GM21367 (cell line): ENCODE measurements around the gene VAMP1.
"Not testable (repeated sequence)": the region's sequence is repeated elsewhere in the genome, so short reads cannot be mapped to it uniquely, and the experiment has no call there.

Experiments
- ATAC-seq: cut with Tn5 transposase; IDR thresholded peaks from one replicate; pipeline ENCODE4 v1.9.1; 2021; ENCODE audit not compliant: unreplicated experiment

The VAMP1 gene

DNA sequence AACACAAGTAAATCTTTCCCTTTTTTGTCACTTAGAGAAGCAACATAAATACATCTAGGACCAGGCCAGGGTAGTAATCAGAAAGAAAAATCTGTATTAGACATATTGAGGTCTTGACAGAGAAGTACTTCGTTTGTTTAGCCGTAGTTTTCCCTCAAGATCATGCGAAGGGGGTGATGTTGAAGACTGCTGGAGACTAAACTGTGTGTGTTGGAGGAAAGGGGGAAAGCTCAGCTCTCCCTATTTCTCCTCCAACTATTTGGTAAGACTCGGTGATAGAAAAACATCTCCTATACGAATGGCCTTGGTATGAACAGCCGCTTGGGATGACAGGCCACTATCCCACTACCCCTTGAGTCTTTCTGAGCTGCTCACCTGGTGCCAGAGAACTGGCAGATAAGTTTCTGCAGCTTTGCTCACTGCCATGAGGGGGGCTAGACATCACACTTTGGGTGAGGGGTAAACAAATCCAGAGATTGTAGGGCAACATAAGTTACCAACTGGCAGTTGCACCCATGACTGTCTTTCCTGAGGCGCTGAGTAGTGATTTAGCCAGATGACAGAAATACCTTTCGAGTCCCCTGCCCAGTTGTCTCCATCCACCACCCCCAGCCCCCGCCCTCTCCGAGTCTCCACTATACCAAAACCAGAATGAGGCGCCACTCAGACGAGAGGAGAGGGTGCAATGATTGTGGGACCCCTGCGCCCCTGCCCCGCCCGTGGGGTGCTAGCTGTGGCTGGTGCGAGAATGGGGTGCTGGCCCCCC, 685 bp downstream of the VAMP1 start:
- ATAC-seq = no peak

DNA sequence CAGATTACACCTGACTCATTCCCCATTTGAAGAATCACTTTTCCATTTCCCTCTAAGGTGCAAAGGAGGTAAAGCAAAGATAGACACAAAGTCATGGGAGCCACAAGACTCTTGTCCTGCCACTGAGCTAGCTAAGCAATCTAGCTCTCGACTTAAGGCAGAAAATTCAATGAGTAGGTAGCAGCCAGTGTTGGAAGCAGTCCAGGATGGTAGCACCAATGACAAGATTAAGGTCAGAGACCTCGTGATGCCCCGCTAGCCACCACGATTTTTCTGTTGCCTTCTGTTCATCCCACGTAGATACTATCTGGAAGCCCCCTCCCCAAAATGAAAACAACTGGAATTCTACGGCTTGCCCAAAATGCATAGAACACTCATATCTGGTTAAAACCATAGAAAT, 1.4 kb downstream of the VAMP1 start:
- ATAC-seq = no peak

DNA sequence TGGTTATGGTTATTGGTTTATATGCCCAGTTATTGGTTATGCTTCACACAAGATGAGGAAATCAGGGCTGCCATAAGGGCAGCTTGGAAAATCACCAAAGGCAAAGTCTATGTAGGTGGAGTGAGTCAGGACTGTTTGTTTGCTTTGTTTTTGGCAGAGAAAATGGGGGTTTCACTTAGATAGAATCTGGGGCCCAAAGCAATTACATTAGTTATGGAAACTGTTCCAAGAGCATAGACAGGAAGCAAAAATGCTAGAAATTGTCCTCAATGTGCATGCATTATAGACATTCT, 2.2 kb downstream of the VAMP1 start:
- ATAC-seq = no peak

DNA sequence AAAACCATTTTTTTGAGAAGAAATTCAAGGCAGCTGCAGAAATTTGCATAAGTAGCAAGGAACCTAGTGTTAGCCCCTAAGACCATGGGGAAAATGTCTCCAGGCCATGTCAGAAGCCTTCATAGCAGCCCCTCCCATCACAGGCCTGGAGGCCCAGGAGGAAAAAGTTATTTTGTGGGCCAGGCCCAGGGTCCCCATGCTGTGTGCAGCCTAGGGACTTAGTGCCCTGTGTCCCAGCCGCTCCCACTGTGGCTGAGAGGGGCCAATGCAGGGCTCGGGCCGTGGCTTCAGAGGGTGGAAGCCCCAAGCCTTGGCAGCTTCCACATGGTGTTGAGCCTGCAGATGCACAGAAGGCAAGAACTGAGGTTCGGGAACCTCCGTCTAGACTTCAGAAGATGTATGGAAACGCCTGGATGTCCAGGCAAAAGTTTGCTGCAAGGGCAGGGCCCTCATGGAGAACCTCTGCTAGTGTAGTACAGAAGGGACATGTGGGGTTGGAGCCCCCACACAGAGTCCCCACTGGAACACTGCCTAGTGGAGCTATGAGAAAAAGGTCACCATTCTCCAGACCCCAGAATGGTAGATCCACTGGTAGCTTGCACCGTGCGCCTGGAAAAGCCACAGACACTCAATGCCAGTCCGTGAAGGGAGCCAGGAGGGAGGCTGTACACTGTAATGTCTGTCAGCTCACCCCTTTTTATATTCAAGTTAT, 2.8 kb downstream of the VAMP1 start:
- ATAC-seq = not testable (repeated sequence)

DNA sequence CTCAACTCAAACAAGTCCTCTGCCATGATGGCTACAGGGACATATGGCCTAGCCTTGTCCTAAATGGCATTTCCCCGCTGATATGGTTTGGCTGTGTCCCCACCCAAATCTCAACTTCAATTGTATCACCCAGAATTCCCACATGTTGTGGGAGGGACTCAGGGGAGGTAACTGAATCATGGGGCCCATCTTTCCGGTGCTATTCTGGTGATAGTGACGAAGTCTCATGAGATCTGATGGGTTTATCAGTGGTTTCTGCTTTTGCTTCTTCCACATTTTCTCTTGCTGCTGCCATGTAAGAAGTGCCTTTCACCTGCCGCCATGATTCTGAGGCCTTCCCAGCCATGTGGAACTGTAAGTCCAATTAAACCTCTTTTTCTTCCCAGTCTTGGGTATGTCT, 3.7 kb downstream of the VAMP1 start:
- not testable (repeated sequence) for ATAC-seq

DNA sequence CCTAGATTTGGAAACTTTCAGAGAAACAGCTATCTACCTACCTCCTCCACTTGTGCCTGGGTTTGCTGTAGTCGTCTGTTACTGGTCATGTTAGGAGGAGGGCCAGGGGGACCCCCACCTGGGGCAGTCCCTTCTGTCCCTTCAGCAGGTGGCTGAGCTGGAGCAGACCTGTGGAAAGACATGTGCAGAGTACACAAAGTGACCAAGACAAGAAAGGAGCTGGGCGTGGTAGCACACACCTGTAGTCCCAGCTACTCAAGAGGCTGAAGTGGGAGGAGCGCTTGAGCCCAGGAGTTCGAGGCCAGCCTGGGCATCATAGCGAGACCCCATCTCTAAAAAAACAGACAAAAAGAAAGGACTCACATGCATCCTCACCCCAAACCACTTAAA, 4.3 kb downstream of the VAMP1 start:
- ATAC-seq = no peak

DNA sequence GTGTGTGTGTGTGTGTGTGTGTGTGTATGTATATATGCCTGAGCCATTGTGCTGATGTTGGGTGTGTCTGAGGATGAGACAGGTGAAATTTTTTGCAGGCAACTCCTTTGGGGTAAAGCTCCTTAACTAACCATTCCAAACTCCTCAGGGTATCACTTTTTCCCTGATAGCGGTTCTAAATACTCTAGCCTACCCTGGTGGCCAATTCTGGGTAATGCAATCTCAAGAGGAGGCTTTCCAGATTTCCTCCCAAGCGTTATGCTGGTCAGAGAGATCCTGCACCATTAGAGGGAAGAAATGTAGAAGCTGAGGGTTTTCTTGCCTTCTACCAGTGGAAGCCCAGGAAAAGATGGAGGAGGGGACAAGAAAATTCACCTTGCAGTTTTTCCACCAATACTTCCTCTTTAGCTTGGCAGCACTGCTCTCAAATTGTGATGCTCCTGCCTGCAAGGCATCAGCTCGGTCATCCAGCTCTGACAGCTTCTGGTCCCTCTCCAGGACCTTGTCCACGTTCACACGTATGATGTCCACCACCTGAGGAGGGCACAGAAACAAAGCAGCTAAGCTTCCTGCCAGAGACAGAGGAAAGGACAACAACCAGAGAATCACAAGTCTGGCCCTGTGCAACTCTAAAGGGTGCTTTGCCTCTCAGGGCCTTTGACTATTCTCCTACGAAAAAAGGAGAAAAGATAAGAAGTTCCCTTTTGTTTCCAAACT, 4.9 kb downstream of the VAMP1 start:
- no peak for ATAC-seq

DNA sequence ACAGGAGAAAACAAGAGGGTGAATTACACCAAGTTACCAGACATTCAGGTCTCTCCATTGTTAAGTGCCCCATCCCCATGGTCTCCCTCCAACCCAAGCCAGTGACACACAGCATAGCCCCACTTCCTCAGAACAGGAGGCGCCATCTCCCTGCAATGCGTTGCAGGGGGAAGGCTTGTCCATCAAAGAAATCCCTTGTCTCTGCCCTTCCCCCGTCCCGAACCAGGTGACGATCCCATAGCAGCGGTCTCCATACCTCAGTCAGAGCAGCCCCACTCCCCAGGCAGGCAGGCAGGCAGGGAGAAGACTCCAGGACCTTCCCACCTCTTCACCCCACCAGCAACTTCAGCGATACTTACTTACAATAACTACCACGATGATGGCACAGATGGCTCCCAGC, 5.9 kb downstream of the VAMP1 start:
- no peak for ATAC-seq

DNA sequence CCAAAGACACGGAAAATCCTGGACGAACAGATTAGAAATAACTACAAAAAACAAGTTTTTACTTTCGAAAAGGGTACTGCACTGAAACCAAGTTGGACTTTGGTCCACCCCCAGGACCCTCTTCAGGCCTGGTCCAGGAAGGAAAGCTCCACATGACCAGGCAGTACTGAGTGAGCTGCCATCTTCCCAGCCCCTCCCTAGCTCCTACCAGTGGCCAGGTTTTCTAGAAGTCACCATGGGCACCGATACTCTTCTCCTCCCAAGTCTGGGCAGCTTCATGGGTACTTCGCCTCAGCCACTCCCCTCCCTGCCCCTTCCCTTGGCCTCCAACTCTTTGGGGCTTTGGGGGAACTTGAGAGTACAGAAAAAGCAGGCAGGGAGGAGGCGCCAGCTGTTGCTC, 6.6 kb downstream of the VAMP1 start:
- ATAC-seq = no peak

DNA sequence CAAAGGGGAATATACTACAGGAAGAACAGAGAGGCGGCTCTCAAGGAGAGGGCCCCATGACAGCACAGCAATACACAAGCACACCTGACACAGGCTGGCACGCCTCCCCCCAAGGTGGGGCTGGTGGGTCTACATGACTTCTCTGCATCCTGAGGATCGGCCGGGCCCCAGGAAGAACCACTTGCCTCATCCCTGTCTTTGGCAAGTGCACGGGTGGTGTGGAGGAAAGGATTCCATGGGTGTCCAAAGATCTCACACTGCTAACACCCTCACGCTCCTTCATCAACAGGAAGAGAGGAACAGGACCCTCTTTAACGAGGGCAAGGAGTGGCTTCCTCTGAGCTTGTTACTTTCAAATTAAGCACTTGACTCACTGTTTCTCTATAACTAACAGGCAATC, 7.3 kb downstream of the VAMP1 start:
- ATAC-seq = no peak

DNA sequence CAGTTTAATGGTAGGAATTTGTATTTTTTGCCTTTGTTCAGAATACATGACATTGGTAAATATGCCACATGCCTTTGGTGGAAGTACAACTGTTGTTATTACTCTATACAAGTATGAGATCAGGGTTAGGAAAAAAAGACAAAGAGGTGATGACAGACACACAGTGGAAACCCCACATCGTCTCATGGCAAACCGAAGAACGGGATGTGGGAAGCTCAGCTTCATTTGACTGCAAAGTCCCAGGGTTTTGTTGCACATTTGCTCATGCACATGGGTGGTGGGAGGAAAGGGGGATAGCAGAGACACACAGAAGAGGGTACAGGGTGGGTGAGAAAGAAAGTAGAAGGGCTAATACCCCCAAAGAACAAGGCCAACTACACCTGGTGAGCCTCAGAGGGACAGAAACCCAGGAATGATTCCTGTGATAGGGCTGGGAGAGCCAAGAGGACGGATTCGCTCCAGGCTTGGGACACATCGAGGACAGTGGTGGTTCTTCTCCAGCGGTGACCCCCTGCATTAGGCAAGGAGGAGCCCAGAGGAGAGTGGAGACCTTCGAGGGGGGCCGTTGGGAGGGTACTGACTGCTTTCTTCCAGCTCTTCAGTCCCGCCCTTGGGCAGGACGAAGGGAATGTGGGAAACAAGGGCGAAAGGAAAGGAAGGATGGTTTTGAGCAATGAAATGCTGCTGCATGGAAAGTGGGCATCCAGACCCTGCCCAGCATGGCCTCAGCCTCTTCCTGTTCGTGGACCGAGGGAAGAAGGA, 8.1 kb downstream of the VAMP1 start:
- ATAC-seq = no peak

DNA sequence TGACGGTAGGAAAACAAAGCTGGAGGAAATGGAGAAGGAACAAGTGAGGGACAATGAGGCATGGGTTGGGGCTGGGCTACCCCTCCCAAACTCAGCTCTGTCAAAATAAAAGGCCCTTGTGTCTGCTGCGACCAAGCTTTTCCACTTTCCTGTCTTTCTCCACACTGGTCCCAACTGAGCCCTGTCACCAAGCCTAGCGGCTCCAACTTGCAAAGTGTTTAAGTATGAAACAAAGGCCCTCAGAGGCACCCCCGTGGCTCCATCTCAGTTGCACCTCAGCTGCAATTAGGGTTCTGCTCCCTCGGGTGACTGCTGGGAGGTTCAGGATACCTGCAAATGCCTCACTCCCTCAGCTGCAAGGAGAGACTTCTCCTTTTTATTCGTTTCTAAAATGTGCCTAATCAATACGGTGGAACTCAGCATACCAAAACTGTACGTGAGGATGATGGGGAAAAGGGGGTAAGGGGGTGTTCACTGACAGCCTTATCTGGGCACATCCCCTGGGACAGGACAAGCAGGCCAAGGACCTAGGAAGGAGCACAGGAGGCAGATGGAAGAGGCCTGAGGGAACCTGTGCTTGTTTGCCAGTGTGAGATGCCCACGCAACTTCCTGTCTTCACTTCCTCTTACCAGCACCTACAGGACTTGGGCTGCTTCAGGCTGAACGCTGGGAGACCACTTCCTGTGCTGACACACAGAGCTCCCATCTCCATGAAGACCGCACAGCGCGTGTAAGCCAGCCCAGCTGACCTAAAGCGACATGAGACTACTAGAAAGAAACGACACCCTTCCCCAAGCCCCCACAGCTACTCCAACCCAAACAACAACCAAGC, 8.9 kb downstream of the VAMP1 start:
- ATAC-seq = peak; percentile 47

DNA sequence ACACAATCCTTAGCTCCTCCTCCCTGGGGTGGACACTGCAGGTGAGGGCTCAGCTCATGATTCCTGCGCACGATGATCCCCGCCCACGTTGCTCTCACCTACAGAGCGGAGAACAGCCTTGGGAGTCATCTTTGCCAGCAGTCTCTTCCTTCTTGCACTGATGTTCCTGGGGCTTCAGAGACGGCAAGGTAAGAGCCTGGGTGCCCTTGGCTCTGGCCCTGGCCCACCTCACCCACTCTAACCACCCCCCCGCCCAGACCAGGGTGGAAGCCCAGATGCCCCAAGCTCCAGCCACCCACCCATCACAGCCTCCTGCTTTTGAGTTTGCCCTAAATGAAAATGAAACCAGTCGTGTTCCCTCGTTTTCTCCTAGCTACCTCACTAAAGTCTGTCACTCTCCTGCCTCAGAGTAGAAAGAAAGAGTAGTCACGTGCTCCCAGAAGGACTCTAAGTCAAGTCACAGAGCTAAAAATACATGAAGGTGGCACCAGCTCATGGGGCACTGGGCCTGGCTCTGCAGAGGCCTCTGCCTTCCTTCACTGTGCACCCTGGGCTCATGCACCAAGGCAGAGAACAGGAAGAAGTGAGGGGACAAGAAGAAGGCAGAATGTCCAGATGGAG, 9.6 kb downstream of the VAMP1 start:
- no peak for ATAC-seq

DNA sequence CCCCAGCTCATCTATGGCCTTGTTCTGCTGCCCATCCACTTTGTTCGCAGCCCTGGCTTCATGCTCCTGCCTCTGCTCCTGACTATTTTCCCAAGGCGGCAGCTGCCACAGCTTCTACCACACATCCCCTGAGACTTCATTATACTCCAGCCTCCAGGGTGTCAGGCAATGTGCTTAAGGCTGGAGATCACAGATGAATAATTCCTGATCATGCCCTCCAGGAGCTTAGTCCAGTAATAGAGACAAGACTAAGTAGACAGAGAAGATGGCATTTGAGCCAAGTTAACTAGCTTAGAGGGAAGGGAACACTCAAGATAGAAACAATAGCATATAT, 11.5 kb downstream of the VAMP1 start:
- ATAC-seq = no peak

DNA sequence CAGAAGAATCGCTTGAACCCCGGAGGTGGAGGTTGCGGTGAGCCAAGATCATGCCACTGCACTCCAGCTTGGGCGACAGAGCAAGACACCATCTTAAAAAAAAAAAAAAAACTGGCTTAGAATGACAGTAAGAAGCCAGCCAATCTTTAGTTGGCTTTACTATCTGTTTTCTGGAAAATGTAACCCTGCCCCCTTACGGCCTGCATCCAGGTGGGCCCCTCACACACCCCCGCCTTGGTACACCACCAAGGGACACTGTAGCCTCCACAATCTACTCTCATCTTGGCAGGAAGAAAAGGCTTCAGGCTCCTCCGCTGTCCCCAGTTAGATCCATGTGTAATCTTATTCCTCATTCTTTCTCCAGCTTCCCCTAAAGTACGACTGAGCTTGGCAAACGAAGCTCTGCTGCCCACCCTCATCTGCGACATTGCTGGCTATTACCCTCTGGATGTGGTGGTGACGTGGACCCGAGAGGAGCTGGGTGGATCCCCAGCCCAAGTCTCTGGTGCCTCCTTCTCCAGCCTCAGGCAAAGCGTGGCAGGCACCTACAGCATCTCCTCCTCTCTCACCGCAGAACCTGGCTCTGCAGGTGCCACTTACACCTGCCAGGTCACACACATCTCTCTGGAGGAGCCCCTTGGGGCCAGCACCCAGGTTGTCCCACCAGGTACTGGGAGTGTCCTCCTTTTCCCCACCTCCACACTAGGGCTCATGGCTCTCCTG, 12.0 kb downstream of the VAMP1 start:
- ATAC-seq = no peak

DNA sequence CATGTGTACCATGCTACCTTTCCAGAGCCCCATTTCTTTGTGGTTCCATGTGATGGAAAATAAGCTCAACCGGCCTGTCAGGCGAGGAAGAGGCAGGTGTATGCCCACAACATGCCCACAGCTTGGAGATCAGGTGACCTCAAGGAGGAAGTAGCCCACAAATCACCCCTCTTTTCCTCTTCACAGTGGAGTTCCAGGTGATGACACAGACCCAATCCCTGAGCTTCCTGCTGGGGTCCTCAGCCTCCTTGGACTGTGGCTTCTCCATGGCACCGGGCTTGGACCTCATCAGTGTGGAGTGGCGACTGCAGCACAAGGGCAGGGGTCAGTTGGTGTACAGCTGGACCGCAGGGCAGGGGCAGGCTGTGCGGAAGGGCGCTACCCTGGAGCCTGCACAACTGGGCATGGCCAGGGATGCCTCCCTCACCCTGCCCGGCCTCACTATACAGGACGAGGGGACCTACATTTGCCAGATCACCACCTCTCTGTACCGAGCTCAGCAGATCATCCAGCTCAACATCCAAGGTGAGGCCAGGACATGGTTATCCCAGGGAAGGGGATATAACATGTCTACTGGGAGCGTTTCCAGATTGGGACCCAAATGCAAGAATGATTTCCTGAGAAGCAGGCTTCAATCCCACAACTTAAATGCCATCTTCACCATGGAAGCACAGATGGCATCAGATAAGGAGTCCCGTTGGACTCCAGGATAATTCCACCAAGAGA, 13.1 kb downstream of the VAMP1 start:
- no peak for ATAC-seq

DNA sequence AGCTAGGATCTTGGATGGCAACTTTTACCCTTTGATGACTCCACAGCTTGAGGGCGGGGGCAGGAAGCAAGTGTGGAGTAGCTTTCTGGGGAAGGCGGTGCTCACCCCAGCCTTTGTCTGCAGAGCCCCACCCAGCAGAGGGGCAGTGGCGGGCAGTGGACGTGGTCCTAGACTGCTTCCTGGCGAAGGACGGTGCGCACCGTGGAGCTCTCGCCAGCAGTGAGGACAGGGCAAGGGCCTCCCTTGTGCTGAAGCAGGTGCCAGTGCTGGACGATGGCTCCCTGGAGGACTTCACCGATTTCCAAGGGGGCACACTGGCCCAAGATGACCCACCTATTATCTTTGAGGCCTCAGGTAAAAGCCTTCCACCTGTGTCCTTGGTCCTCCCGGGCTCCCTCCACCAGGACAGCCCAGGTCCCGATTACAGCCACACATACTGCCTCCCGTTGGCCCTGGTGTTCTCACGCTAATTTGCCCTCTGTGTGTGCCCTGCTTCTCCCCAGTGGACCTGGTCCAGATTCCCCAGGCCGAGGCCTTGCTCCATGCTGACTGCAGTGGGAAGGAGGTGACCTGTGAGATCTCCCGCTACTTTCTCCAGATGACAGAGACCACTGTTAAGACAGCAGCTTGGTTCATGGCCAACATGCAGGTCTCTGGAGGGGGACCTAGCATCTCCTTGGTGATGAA, 17.4 kb downstream of the VAMP1 start:
- no peak for ATAC-seq

DNA sequence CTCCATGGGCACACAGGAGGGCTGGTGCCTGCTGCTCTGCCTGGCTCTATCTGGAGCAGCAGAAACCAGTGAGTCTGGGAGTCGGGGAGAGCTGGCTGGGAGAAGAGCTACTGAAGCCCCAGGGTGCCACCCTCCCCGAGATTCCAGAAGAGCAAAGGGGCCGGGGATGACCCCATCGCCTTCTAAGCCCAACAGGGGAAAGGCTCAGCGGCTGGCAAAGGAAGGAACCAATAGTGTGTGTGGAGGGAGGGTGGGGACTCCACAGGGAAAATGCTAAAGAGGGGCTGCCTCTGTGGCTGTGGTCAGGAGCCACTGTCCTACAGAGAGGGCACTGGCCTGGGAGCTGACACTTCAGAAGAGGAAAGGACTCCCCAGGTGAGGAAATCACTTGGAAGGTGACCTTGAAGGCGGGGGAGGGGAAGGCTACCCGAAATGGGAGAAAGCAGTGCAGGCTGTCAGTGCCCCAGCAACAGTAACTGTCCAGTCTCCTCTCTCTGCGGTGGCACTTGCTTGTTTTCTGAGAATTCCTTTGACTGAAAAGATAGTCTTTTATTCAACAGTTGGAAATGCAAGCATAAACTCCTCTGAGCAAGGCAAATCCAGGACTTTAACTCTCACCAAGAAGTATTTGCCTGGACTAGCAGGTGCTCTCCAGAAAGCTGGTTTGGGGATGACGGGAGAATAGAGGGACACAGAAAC, 18.1 kb downstream of the VAMP1 start:
- ATAC-seq = no peak
